Neural progenitor cell (in vitro differentiated cells): ENCODE measurements around the gene MORC4. TPM values are rescaled to one million over a fixed set of nuclear protein-coding genes. Genes with fewer than 3 reads are reported as not detected.
A peak's percentile ranks its signal among the peaks of the same experiment; 100 is the strongest.

Experiments
- DNase-seq: peaks from one replicate; pipeline ENCODE4 v3.0.0-alpha.2; 2016; ENCODE audit warnings: low spot score
- H2AFZ ChIP-seq: fragments of 200-600 bp; sonication (generic); replicated peaks from 2 replicates; pipeline ENCODE4 v1.6.1; 2016; ENCODE audit warnings: antibody characterized with exemption
- H3F3A ChIP-seq: fragments of 200-600 bp; sonication (generic); 2 replicates; pipeline ENCODE4 v1.6.1; 2016; ENCODE audit warnings: antibody characterized with exemption, low read depth
- H3K27ac ChIP-seq: fragments of 200-600 bp; sonication (generic); 2 replicates; pipeline ENCODE4 v1.5.1; 2016; ENCODE audit warnings: mild to moderate bottlenecking
- H3K27me3 ChIP-seq: fragments of 200-600 bp; sonication (generic); 2 replicates; pipeline ENCODE4 v1.6.1; 2016; ENCODE audit warnings: mild to moderate bottlenecking, moderate library complexity
- H3K36me3 ChIP-seq: fragments of 200-600 bp; sonication (generic); 2 replicates; pipeline ENCODE4 v1.5.1; 2016
- H3K4me1 ChIP-seq: fragments of 200-600 bp; sonication (generic); 2 replicates; pipeline ENCODE4 v1.6.1; 2016; ENCODE audit warnings: mixed run types
- H3K4me2 ChIP-seq: fragments of 200-600 bp; sonication (generic); 2 replicates; pipeline ENCODE4 v1.6.1; 2016
- H3K4me3 ChIP-seq: fragments of 200-600 bp; sonication (generic); 2 replicates; pipeline ENCODE4 v1.5.1; 2016
- H3K79me2 ChIP-seq: fragments of 200-600 bp; sonication (generic); 2 replicates; pipeline ENCODE4 v1.6.1; 2016; ENCODE audit warnings: low read depth
- H3K9ac ChIP-seq: fragments of 200-600 bp; sonication (generic); 2 replicates; pipeline ENCODE4 v1.6.1; 2016
- H3K9me3 ChIP-seq: fragments of 200-600 bp; sonication (generic); 2 replicates; pipeline ENCODE4 v1.5.1; 2016; ENCODE audit warnings: low read depth
- H4K20me1 ChIP-seq: fragments of 200-600 bp; sonication (generic); 2 replicates; pipeline ENCODE4 v1.6.1; 2016; ENCODE audit warnings: low read depth
- H3K27ac Mint-ChIP-seq: 3 replicates; pipeline ENCODE4 v1.8.0; 2021; ENCODE audit warnings: mixed read lengths
- H3K27me3 Mint-ChIP-seq: 2 replicates; pipeline ENCODE4 v1.8.0; 2022; ENCODE audit warnings: low read depth, mild to moderate bottlenecking, inconsistent platforms, moderate library complexity, mixed read lengths; ENCODE audit not compliant: insufficient read depth
- H3K36me3 Mint-ChIP-seq: 3 replicates; pipeline ENCODE4 v1.8.0; 2021; ENCODE audit warnings: mixed read lengths
- H3K4me1 Mint-ChIP-seq: 3 replicates; pipeline ENCODE4 v1.8.0; 2021; ENCODE audit warnings: mixed read lengths
- H3K4me3 Mint-ChIP-seq: 3 replicates; pipeline ENCODE4 v1.8.0; 2021; ENCODE audit warnings: mild to moderate bottlenecking, moderate library complexity, mixed read lengths
- H3K9me3 Mint-ChIP-seq: 3 replicates; pipeline ENCODE4 v1.8.0; 2020; ENCODE audit warnings: mixed read lengths
- EZH2 ChIP-seq: fragments of 200-600 bp; sonication (generic); IDR thresholded peaks from 2 replicates; pipeline ENCODE4 v1.6.1; 2017; ENCODE audit warnings: antibody characterized with exemption, mild to moderate bottlenecking, moderate library complexity
- EZH2phosphoT487 ChIP-seq: fragments of 200-600 bp; sonication (generic); IDR thresholded peaks from 2 replicates; pipeline ENCODE4 v1.6.1; 2017; ENCODE audit warnings: antibody characterized with exemption
- total RNA-seq: library from RNA; depleted of rRNA; stranded (reverse); fragments of >200 nt; gene quantifications from 2 replicates; pipeline ENCODE4 v1.2.3, GENCODE V29; 2015; ENCODE audit warnings: low replicate concordance
- TF ChIP-seq, protein P1 (sequence below): fragments of 200-600 bp; sonication (generic); IDR thresholded peaks from 2 replicates; pipeline ENCODE4 v1.5.1; 2017; ENCODE audit warnings: antibody characterized with exemption, mild to moderate bottlenecking

MORC4 gene
- total RNA-seq, 1 donor from 2014 or later = 7.6 TPM

DNA sequence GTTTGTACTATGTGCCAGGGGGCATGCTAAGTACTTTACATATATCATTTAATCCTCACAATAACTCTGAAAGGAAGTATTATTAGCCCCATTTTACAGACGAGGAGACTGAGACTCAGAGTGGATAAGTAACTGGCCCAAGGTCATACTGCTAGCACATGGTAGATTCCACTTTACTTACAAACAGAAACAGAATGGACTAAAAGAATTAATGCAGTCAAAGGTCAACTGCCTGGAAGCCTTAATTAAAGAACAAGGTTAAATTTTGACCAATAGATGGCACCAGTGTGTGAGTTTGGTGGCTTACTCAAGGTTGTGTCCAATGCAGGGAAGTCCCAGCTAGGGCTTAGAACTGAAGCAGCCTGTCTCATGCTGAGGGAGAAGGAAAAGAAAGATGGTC lies 101.5 kb downstream of the MORC4 start:
- Mint-ChIP-seq H3K4me3 (no peak overlapping the region), H3K36me3 (no peaks in the 10 kb centered on the region), H3K27me3 (peaks cover 5% of the 10 kb centered on the region), H3K9me3 (peaks cover 3% of the 10 kb centered on the region), H3K27ac (no peak overlapping the region), H3K4me1 (peaks cover 29% of the 10 kb centered on the region)
- H3K36me3 ChIP-seq = no peaks in the 10 kb centered on the region
- no peaks in the 10 kb centered on the region for H3K27me3 ChIP-seq
- peak; percentile 68 for DNase-seq
- H3K9ac ChIP-seq = no peak overlapping the region
- TF ChIP-seq EZH2phosphoT487 = no peak
- TF ChIP-seq, protein P1, sequence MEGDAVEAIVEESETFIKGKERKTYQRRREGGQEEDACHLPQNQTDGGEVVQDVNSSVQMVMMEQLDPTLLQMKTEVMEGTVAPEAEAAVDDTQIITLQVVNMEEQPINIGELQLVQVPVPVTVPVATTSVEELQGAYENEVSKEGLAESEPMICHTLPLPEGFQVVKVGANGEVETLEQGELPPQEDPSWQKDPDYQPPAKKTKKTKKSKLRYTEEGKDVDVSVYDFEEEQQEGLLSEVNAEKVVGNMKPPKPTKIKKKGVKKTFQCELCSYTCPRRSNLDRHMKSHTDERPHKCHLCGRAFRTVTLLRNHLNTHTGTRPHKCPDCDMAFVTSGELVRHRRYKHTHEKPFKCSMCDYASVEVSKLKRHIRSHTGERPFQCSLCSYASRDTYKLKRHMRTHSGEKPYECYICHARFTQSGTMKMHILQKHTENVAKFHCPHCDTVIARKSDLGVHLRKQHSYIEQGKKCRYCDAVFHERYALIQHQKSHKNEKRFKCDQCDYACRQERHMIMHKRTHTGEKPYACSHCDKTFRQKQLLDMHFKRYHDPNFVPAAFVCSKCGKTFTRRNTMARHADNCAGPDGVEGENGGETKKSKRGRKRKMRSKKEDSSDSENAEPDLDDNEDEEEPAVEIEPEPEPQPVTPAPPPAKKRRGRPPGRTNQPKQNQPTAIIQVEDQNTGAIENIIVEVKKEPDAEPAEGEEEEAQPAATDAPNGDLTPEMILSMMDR = peak; percentile 57
- H3K27ac ChIP-seq = no peak overlapping the region
- H3K9me3 ChIP-seq = no peaks in the 10 kb centered on the region
- H3F3A ChIP-seq = peaks cover 3% of the 10 kb centered on the region
- peaks cover 4% of the 10 kb centered on the region for H3K4me1 ChIP-seq
- H3K79me2 ChIP-seq = no peaks in the 10 kb centered on the region
- H3K4me3 ChIP-seq = no peak overlapping the region
- H4K20me1 ChIP-seq = no peaks in the 10 kb centered on the region
- no peak overlapping the region for H3K4me2 ChIP-seq
- no peak overlapping the region for H2AFZ ChIP-seq

DNA sequence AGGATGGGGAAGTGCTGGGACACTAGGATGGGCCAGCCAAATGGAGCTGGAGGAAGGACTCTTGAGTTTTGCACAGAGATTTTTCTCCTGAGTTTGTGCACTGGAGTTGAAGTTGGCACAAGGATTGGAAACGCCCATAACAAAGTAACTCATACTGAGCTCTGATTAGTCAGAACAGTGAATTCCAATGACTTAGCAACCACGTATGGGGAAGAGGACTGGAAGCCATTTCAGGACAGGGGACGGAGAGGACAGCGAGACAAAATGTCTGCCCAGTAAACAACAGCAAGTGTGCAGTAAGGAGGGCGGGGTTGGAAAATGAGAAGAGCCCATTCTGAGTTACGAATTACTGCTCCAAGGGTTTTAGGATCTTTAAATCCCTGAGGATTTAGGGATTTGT lies 102.8 kb downstream of the MORC4 start:
- no peak overlapping the region for H3K9ac ChIP-seq
- TF ChIP-seq EZH2phosphoT487 = no peak
- TF ChIP-seq EZH2 = no peak
- TF ChIP-seq, protein P1 = no peak
- no peaks in the 10 kb centered on the region for H3K27me3 ChIP-seq
- H3K27ac Mint-ChIP-seq = no peak overlapping the region
- H4K20me1 ChIP-seq = no peaks in the 10 kb centered on the region
- H3K9me3 ChIP-seq = no peaks in the 10 kb centered on the region
- H3K27me3 Mint-ChIP-seq = peaks cover 5% of the 10 kb centered on the region
- no peaks in the 10 kb centered on the region for H3K36me3 Mint-ChIP-seq
- H3K9me3 Mint-ChIP-seq = peaks cover under 1% of the 10 kb centered on the region
- no peaks in the 10 kb centered on the region for H3K36me3 ChIP-seq
- H3K79me2 ChIP-seq = no peaks in the 10 kb centered on the region
- no peak overlapping the region for H3K4me3 ChIP-seq
- DNase-seq = no peak
- no peak overlapping the region for H3K4me3 Mint-ChIP-seq
- no peak overlapping the region for H3K4me2 ChIP-seq
- no peaks in the 10 kb centered on the region for H3F3A ChIP-seq
- H3K27ac ChIP-seq = no peak overlapping the region
- H3K4me1 Mint-ChIP-seq = peaks cover 22% of the 10 kb centered on the region
- H3K4me1 ChIP-seq = no peaks in the 10 kb centered on the region
- no peak overlapping the region for H2AFZ ChIP-seq

DNA sequence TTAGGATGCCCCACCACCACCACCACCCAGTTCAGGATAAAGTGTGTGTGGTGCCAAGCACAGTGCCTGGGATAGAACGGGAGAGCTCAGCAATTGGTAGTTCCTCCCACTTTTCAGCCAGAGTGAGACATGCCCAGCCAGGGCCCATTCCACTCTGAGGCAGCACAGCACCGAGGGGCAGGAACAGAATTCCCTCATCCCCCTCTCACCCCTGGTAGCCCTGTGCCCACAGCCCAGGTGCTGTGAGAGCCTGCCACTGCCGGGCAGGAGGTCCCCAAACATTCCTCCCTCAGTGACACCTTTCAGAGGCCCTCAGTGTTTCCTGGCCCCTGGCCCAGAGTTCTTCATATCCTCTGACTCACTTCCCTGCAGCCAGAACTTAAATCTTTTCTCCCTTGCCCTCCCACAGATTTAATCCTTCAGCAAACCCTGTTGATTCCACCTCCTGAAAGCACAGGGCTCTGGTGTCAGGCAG lies 105.0 kb downstream of the MORC4 start:
- Histone ChIP-seq H2AFZ (no peak overlapping the region), H3K27me3 (no peaks in the 10 kb centered on the region), H3K4me3 (no peak overlapping the region), H3K9ac (no peak overlapping the region), H3K4me2 (no peak overlapping the region), H3F3A (no peaks in the 10 kb centered on the region), H3K9me3 (no peaks in the 10 kb centered on the region), H3K79me2 (no peaks in the 10 kb centered on the region), H3K36me3 (no peaks in the 10 kb centered on the region), H3K4me1 (no peaks in the 10 kb centered on the region), H3K27ac (no peak overlapping the region), H4K20me1 (no peaks in the 10 kb centered on the region)
- peaks cover 23% of the 10 kb centered on the region for H3K4me1 Mint-ChIP-seq
- no peak overlapping the region for H3K27ac Mint-ChIP-seq
- H3K27me3 Mint-ChIP-seq = peaks cover 6% of the 10 kb centered on the region
- no peak overlapping the region for H3K4me3 Mint-ChIP-seq
- no peaks in the 10 kb centered on the region for H3K36me3 Mint-ChIP-seq
- no peaks in the 10 kb centered on the region for H3K9me3 Mint-ChIP-seq
- TF ChIP-seq EZH2 (no peak), EZH2phosphoT487 (no peak)
- TF ChIP-seq, protein P1 = no peak
- DNase-seq = no peak
